Measurements from ENCODE around the gene WNT7B. TPM values are rescaled to one million over a fixed set of nuclear protein-coding genes. Genes with fewer than 3 reads are reported as not detected.

The WNT7B gene
- total RNA-seq, 3 donors from 2014 or later (not counting 1 experiment from before 2014, with no cell fraction given), result not detected

GRCh38 chr22:45949891-45950290 lies 27.1 kb downstream of the WNT7B start:
- Histone ChIP-seq H3K9me3 (ENCODE audit: control insufficient read depth, insufficient read depth, low read length) (no peaks in the 10 kb centered on the region), H3K4me1 (ENCODE audit: control insufficient read depth, insufficient read depth, low read length) (peaks cover 6% of the 10 kb centered on the region), H3K27ac (ENCODE audit: low read length) (no peak overlapping the region), H3K4me3 (ENCODE audit: low read length) (no peak overlapping the region), H3K27me3 (ENCODE audit: control insufficient read depth, insufficient read depth, low read length) (no peaks in the 10 kb centered on the region), H3K36me3 (ENCODE audit: control insufficient read depth, insufficient read depth, low read length) (no peaks in the 10 kb centered on the region)
- TF ChIP-seq CTCF (IDR thresholded peaks at IDR 0.05), result no peak
- Mint-ChIP-seq H3K9me3 (no peaks in the 10 kb centered on the region), H3K4me1 (no peaks in the 10 kb centered on the region), H3K27ac (no peak overlapping the region), H3K4me3 (no peak overlapping the region), H3K36me3 (no peaks in the 10 kb centered on the region), H3K27me3 (ENCODE audit: low read depth in 2 of 2) (peaks cover 5 to 10% of the 10 kb centered on the region in 2 donors)
- intact Hi-C loops (cut with micrococcal nuclease), result no loop called here
- no peak for DNase-seq
- ATAC-seq, result no peak
- WGBS (ENCODE audit: insufficient coverage), result 94% methylated on average over 22 of the region's 23 CpGs

GRCh38 chr22:45949258-45949870 lies 27.6 kb downstream of the WNT7B start:
- Histone ChIP-seq H3K4me1 (ENCODE audit: control insufficient read depth, insufficient read depth, low read length) (peaks cover 6% of the 10 kb centered on the region), H3K36me3 (ENCODE audit: control insufficient read depth, insufficient read depth, low read length) (no peaks in the 10 kb centered on the region), H3K4me3 (ENCODE audit: low read length) (no peak overlapping the region), H3K27me3 (ENCODE audit: control insufficient read depth, insufficient read depth, low read length) (no peaks in the 10 kb centered on the region), H3K27ac (ENCODE audit: low read length) (no peak overlapping the region), H3K9me3 (ENCODE audit: control insufficient read depth, insufficient read depth, low read length) (no peaks in the 10 kb centered on the region)
- 83% methylated on average over 21 of the region's 22 CpGs for WGBS (ENCODE audit: insufficient coverage)
- DNase-seq, result no peak
- H3K4me3 Mint-ChIP-seq, result no peak overlapping the region
- no peak overlapping the region for H3K27ac Mint-ChIP-seq
- H3K9me3 Mint-ChIP-seq, result no peaks in the 10 kb centered on the region
- intact Hi-C loops (cut with micrococcal nuclease), result no loop called here
- H3K27me3 Mint-ChIP-seq (ENCODE audit: low read depth in 2 of 2), result peaks cover 5 to 10% of the 10 kb centered on the region in 2 donors
- H3K4me1 Mint-ChIP-seq, result no peaks in the 10 kb centered on the region
- no peaks in the 10 kb centered on the region for H3K36me3 Mint-ChIP-seq
- no peak for ATAC-seq
- no peak for TF ChIP-seq CTCF (IDR thresholded peaks at IDR 0.05)

GRCh38 chr22:45948081-45948648 lies 28.8 kb downstream of the WNT7B start:
- Histone ChIP-seq H3K9me3 (ENCODE audit: control insufficient read depth, insufficient read depth, low read length) (no peaks in the 10 kb centered on the region), H3K4me3 (ENCODE audit: low read length) (no peak overlapping the region), H3K27me3 (ENCODE audit: control insufficient read depth, insufficient read depth, low read length) (no peaks in the 10 kb centered on the region), H3K4me1 (ENCODE audit: control insufficient read depth, insufficient read depth, low read length) (peaks cover 6% of the 10 kb centered on the region), H3K27ac (ENCODE audit: low read length) (no peak overlapping the region), H3K36me3 (ENCODE audit: control insufficient read depth, insufficient read depth, low read length) (no peaks in the 10 kb centered on the region)
- H3K4me1 Mint-ChIP-seq, result no peaks in the 10 kb centered on the region
- H3K27me3 Mint-ChIP-seq (ENCODE audit: low read depth in 2 of 2), result peaks cover 4 to 5% of the 10 kb centered on the region in 2 donors
- no peak overlapping the region for H3K4me3 Mint-ChIP-seq
- no peaks in the 10 kb centered on the region for H3K9me3 Mint-ChIP-seq
- intact Hi-C loops (cut with micrococcal nuclease), result no loop called here
- H3K36me3 Mint-ChIP-seq, result no peaks in the 10 kb centered on the region
- DNase-seq (no peak), ATAC-seq (no peak)
- 41% methylated on average over 21 of the region's 21 CpGs for WGBS (ENCODE audit: insufficient coverage)
- no peak for TF ChIP-seq CTCF (IDR thresholded peaks at IDR 0.05)
- H3K27ac Mint-ChIP-seq, result no peak overlapping the region
